SH-SY5Y (cell line): ENCODE measurements around the gene CNTN5.

Experiments
- GATA2 ChIP-seq: IDR thresholded peaks from 2 replicates; pipeline ENCODE4 v1.6.1; 2011; ENCODE audit warnings: mild to moderate bottlenecking, low read depth, low read length
- GATA3 ChIP-seq: IDR thresholded peaks from 2 replicates; pipeline ENCODE4 v1.6.1; 2011; ENCODE audit warnings: low read depth, mild to moderate bottlenecking, low read length, moderate library complexity

DNA sequence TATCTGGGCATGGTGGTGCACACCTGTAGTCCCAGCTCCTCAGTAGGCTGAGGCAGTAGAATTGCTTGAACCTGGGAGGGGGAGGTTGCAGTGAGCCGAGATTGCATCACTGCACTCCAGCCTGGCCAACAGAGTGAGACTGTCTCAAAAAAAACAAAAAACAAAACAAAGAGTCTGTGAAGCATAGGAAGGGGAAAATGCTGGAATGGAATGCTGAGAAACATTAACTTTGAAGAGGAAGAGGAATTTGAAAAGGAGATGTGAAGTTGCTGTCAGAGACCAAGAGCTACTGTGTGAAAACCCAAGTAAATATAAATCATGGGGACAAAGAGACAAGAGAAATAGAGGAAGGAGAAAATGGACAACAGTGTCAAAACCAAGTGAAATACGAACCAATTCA lies 1211.3 kb downstream of the CNTN5 start:
- TF ChIP-seq GATA2 (no peak), GATA3 (no peak)
